ENCODE data around the gene TM2D1.

TM2D1 gene

DNA sequence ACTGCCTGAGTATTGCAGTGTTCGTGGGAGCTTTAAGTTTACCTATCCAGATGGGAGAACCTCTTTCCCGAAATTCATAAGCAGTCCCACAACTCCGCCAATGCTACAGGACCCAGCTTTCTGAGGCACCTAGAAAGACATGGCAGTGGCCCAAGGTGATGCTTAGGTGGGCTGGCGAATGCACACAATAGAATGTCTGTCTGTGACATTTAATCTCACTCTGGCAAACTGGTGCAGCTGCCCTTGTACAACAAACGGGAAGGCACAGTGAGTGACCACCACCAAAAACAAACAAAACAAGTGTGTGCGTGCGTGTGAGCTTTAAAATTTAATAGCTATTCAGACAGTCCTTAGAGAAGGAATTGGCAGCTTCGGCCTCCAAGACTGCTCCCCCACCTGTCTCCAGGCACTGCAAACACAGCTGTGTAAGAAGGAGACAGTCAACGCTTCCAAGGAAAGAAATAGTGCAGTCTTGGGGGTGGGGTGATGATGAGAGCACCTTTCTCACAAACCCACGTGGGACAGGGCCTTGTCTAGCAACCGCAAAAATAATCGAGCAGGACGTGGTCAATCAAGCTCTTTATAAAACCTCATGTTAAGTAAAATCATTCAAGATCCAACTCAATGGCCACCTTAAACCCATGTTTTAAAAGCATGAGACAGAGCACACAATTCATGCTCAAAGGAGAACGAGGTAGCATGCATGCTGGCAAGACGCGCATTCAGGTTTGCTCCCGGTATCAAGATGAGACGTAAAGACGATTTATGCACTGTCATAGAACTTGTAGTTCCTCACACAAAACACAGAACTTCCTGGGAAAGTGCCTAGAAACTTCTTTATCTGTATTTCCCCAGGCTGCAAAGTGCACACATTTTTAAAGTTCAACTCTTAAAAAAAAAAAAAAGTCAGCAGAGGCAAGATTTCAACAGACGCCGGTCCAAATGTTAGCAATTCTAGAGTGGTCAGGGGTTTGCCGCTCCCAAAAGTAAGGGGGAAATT lies 84.1 kb downstream of the TM2D1 start:
- TF ChIP-seq GATA3 (IDR thresholded peaks at IDR 0.05; ENCODE audit: low read depth, low read length), result no peak

DNA sequence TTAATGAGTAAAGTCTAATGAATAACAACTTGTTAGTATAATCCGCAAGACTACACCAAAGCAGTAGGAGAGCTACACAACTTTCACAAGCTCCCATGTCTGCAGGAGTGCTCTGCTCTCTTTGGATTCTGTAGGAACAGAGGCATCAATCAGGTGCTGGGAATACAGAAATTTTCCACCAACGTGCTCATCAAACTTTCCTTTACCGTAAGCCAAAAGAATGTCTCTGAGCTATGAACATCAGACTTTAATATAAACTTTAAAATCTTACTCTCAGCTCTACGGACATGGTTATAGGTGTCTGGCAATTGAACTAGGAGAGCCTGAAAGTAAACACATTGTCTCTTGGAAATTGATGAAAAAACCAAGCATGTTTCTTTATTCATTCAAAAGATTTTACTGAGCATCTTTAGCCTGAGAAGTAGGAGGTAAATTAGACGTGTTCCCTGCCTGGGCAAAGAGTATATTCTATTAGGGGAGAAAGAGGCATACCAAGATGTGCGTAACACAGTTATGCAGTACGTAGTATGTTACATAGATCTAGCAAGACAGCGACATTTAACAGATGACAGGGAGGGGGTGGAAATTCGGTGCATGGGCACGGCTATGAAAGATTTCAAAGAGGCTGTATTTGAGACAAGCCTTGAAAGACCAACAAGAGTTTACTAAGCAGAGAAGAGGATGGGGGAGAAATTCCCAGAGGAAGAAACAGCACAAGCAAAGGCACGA lies 85.2 kb downstream of the TM2D1 start:
- no peak for TF ChIP-seq GATA3 (IDR thresholded peaks at IDR 0.05; ENCODE audit: low read depth, low read length)
- TF ChIP-seq GATA2 (IDR thresholded peaks at IDR 0.05; ENCODE audit: low read depth, low read length), result no peak

DNA sequence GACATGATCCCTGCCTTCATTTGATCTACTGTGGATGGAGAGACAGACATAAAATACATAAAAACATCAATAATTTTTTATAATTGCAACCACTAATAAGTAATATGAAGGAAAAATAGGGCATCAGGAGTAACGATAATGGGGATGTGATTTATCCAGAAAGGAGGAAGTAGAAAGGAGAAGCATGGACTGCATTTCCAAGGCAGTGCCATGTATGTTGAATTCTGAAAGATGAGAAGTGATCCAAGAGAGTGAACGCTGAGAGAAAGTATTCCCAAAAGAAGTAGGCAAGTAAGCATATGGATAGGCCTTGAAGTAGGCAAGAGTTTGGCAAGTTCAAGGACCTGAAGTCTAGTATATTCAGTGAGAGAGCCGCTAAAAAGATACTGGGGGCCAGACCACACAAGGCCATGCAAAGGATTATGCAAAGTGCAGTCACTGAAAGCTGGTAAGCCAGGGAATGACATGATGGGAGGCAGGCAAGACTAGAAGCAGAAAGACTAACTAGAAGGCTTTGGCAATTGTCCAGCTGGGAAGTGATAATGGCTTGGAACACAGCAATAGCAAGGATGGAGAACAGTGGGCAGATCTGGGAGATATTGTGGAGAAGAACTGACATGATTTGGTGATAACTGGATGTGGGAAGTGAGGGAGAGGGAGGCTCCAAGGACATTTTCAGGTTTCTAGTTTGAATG lies 85.9 kb downstream of the TM2D1 start:
- TF ChIP-seq GATA3 (IDR thresholded peaks at IDR 0.05; ENCODE audit: low read depth, low read length) (no peak), GATA2 (IDR thresholded peaks at IDR 0.05; ENCODE audit: low read depth, low read length) (no peak)

DNA sequence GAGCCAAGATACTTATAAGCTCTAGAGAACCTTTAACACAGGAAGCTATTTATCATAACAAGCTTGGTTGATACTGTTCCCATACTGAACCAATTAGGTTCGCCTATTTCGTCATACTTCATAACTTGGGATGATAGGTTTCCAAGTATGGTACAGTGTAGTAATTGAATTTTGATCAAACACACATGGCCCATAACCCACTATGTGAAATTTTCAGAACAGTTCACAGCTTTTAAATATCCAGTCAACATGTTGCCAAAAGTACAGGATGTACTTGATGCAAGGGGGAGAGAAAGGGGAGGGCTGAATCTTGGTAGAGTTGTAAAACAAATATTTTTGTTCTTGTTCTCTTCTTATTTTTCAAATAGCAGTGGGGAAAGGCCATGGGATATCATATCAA lies 86.6 kb downstream of the TM2D1 start:
- TF ChIP-seq GATA3 (IDR thresholded peaks at IDR 0.05; ENCODE audit: low read depth, low read length) (no peak), GATA2 (IDR thresholded peaks at IDR 0.05; ENCODE audit: low read depth, low read length) (no peak)

DNA sequence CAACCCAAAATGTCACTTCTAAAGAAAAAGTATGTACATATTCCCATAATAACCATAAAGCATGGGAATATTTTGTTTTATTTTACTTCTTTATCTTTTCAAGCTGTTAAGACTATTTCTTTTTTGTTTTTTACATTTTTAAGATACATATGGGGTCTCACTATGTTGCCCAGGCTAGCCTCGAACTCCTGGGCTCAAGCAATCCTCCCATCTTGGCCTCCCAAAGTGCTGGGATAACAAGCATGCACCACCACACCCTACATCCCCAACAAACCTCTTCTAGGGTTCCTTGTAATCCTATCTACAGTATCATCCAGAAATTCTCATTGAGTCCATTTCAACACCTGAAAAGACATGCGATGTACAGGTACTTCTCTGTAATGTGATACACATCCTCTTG lies 87.5 kb downstream of the TM2D1 start:
- TF ChIP-seq GATA2 (IDR thresholded peaks at IDR 0.05; ENCODE audit: low read depth, low read length) (no peak), GATA3 (IDR thresholded peaks at IDR 0.05; ENCODE audit: low read depth, low read length) (no peak)

DNA sequence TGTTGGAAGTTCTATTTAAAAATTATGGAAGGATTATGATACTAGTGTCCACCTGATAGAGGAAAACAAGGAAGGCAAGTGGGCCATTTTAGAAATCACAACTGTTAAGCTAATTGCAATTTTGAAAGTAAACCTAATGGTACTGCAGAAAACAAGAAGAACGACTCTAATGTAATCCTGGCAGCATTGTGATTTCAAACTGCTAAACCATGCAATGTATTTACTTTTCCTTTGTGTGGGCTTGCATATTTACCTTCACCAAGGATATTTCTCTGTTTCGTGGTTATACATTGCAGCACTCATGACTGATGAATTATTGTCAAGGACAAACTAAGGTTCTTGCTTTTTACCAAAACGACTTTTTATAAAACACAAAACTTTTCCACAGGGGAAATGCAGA lies 88.1 kb downstream of the TM2D1 start:
- TF ChIP-seq GATA3 (IDR thresholded peaks at IDR 0.05; ENCODE audit: low read depth, low read length), result no peak
- TF ChIP-seq GATA2 (IDR thresholded peaks at IDR 0.05; ENCODE audit: low read depth, low read length), result no peak

DNA sequence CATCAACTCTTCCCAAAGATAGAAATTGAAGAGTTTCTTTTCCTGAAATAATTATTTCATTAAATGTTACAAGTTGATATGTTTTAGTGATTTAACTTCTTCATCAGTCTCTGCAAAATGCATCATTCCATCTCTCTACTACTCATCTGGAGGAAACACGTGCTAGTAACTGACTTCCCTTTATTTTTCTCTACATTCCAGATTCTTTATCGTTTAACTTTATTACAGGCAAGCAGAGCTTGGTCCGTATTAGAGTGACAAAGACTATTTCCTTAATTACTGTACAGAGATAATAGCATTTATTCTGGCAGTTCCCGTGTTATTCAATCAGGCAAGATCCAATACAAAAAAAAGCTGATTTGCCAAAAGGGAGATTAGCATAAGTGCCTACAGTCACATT lies 88.6 kb downstream of the TM2D1 start:
- TF ChIP-seq GATA2 (IDR thresholded peaks at IDR 0.05; ENCODE audit: low read depth, low read length), result no peak
- TF ChIP-seq GATA3 (IDR thresholded peaks at IDR 0.05; ENCODE audit: low read depth, low read length), result no peak

DNA sequence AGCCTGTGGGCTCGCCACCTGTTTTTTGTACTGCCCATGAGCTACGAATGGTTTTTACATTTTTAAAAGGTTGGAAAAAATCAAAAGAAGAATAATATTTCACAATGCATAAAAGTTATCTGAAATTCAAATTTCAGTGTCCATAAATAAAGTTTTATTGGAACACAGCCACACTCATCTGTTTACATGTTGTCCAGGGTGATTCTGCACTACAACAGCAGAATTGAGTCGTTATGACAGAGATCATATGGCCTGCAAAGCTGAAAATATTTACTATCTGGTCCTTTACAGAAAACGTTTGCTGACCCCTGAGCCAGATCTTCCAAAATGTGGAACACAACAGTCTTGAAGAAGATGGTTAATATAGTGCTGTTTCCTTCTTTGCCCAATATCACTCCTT lies 89.4 kb downstream of the TM2D1 start:
- no peak for TF ChIP-seq GATA3 (IDR thresholded peaks at IDR 0.05; ENCODE audit: low read depth, low read length)
- no peak for TF ChIP-seq GATA2 (IDR thresholded peaks at IDR 0.05; ENCODE audit: low read depth, low read length)

DNA sequence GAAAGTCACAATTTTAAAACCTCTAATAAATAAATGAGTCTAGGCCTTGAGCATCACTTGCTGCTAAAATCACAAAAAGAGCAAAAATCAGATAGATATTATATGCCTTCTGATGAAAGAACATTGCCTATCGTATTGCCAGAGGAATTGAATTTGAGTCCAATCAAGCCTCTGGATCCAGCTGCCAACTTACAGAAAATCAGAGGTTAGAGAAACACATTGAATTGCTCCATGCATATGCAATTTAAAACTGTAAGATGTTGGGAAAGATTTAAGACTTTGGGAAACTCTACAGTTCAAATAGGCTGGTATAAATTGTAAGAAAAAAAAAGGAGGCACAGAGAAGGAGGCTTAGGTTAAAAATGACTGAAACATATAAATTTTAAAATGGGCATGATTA lies 93.5 kb downstream of the TM2D1 start:
- TF ChIP-seq GATA2 (IDR thresholded peaks at IDR 0.05; ENCODE audit: low read depth, low read length) (no peak), GATA3 (IDR thresholded peaks at IDR 0.05; ENCODE audit: low read depth, low read length) (no peak)

Data from SH-SY5Y (cell line).